Upper lobe of left lung (tissue), 6 donors: ENCODE measurements around the gene PAPSS2. TPM values are rescaled to one million over a fixed set of nuclear protein-coding genes. Genes with fewer than 3 reads are reported as not detected.

Source experiments
- ATAC-seq, 2 donors: fragments of 200-7000 bp; cut with Tn5 transposase; one replicate each; pipeline ENCODE4 v1.9.1; 2022; ENCODE audit warnings: mild to moderate bottlenecking in 2 of 2, moderate library complexity in 2 of 2; ENCODE audit not compliant: low FRiP score in 2 of 2
- DNase-seq, 2 donors: peaks; one replicate each; pipeline ENCODE4 v3.0.0-alpha.2; 2019 to 2020
- H3K27ac ChIP-seq, 4 donors: fragments of 200-600 bp; sonication (generic); one replicate each; pipeline ENCODE4 v1.5.1; 2016 to 2019
- H3K27me3 ChIP-seq, 4 donors: fragments of 200-600 bp; sonication (generic); one replicate each; pipeline ENCODE4 v1.5.1; 2017 to 2019
- H3K36me3 ChIP-seq, 4 donors: fragments of 200-600 bp; sonication (generic); one replicate each; pipeline ENCODE4 v1.5.1; 2016 to 2019
- H3K4me1 ChIP-seq, 4 donors: fragments of 200-600 bp; sonication (generic); one replicate each; pipeline ENCODE4 v1.5.1; 2018 to 2019
- H3K4me3 ChIP-seq, 4 donors: fragments of 200-600 bp; sonication (generic); one replicate each; pipeline ENCODE4 v1.5.1; 2017 to 2019; ENCODE audit warnings: mild to moderate bottlenecking in 2 of 4, moderate library complexity in 1 of 4
- H3K9me3 ChIP-seq, 4 donors: fragments of 200-600 bp; sonication (generic); one replicate each; pipeline ENCODE4 v1.5.1; 2018 to 2019
- EP300 ChIP-seq, 4 donors: sonication (generic); formaldehyde crosslinking; IDR thresholded peaks; one replicate each; pipeline ENCODE4 v1.5.1; 2017; ENCODE audit warnings: antibody characterized with exemption in 4 of 4, control low read depth in 2 of 4
- POLR2A ChIP-seq, 4 donors: fragments of 450-650 bp; IDR thresholded peaks; one replicate each; pipeline ENCODE4 v1.5.1; 2016 to 2017; ENCODE audit warnings: antibody characterized with exemption in 4 of 4, mild to moderate bottlenecking in 2 of 4
- POLR2AphosphoS5 ChIP-seq, 2 donors: sonication (generic); formaldehyde crosslinking; IDR thresholded peaks; one replicate each; pipeline ENCODE4 v1.5.1; 2017; ENCODE audit warnings: antibody characterized with exemption in 2 of 2
- WGBS, 2 donors: methylation state at CpG; one replicate each; pipeline ENCODE4 v1.1.5; 2017 to 2018; 5-methylcytosine and 5-hydroxymethylcytosine counted together
- total RNA-seq, 6 donors: library from RNA; depleted of rRNA in 4 of 6; stranded (reverse); fragments of >200 nt in 4 of 6; gene quantifications; one replicate each; pipeline versions ENCODE4 v1.1.0 to v1.2.1, GENCODE V29; 2016 to 2021
- TF ChIP-seq, protein P1 (sequence below), 6 experiments: fragments of 450-650 bp in 4 of 6; fragments of 200-600 bp in 2 of 6; sonication (generic) in 2 of 6; IDR thresholded peaks; one replicate each; pipeline ENCODE4 v1.5.1; 2016 to 2019; ENCODE audit warnings: antibody characterized with exemption in 6 of 6
- donor health status: DM: no; HTN: no; CAD: no; lungs with moderate emphysema.
- donor health status: DM: no; HTN: yes; CAD: no; lungs with severe emphysema.

Gene PAPSS2
- total RNA-seq, 6 donors from 2014 or later: 48.2 to 217 (median 159) TPM

DNA sequence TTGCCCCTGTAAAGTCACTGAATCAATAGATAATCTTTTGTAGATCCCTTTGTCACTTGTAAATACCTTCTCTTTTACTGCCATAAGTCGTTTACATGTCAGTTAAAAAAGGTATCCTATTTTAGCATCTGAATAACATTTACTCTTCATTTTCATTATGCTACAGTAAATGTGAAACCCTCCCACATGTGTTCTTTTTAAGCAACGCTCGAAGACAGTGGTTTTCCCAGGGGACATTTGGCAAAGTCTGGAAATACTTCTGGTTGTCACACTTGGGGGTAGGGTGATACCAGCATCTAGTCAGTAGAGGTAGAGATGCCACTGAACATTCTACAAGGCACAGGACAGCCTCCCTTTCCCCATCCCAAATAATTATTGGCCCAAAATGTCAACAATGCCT is 134.6 kb downstream of the PAPSS2 start:
- Histone ChIP-seq H3K27me3 (no peaks in the 10 kb centered on the region), H3K9me3 (no peaks in the 10 kb centered on the region), H3K36me3 (peaks cover 0 to 26% (median 0%) of the 10 kb centered on the region in 4 donors), H3K4me1 (no peaks in the 10 kb centered on the region), H3K4me3 (no peak overlapping the region), H3K27ac (no peak overlapping the region)
- no peak for ATAC-seq
- DNase-seq: no peak
- WGBS, 2 donors: 71 to 80% methylated on average over 3 of the region's 3 CpGs
- TF ChIP-seq POLR2A (IDR thresholded peaks at IDR 0.05) (no peak), POLR2AphosphoS5 (IDR thresholded peaks at IDR 0.05) (no peak), EP300 (IDR thresholded peaks at IDR 0.05) (no peak)
- TF ChIP-seq, protein P1, sequence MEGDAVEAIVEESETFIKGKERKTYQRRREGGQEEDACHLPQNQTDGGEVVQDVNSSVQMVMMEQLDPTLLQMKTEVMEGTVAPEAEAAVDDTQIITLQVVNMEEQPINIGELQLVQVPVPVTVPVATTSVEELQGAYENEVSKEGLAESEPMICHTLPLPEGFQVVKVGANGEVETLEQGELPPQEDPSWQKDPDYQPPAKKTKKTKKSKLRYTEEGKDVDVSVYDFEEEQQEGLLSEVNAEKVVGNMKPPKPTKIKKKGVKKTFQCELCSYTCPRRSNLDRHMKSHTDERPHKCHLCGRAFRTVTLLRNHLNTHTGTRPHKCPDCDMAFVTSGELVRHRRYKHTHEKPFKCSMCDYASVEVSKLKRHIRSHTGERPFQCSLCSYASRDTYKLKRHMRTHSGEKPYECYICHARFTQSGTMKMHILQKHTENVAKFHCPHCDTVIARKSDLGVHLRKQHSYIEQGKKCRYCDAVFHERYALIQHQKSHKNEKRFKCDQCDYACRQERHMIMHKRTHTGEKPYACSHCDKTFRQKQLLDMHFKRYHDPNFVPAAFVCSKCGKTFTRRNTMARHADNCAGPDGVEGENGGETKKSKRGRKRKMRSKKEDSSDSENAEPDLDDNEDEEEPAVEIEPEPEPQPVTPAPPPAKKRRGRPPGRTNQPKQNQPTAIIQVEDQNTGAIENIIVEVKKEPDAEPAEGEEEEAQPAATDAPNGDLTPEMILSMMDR (IDR thresholded peaks at IDR 0.05): no peak

Other genes starting within 250 kb of the PAPSS2 start
- 10 to 100 TPM in 4 of 6 donors, 1 to 10 TPM in 2; 8.0 to 22.2 (median 15.4) TPM for gene MINPP1, start 155.0 kb upstream of the PAPSS2 start, total RNA-seq
- gene ATAD1, start 158.3 kb downstream of the PAPSS2 start, total RNA-seq: 10 to 100 TPM in 5 of 6 donors, 1 to 10 TPM in 1; 6.3 to 66.9 (median 36.2) TPM
- under 1 TPM in 4 of 6 donors, not detected in 2; 0.20 to 0.54 (median 0.44) TPM for gene KLLN, start 203.7 kb downstream of the PAPSS2 start, total RNA-seq
- gene PTEN, start 203.7 kb downstream of the PAPSS2 start, total RNA-seq: 100 to 1,000 TPM in 3 of 6 donors, 10 to 100 TPM in 3; 63.3 to 177 (median 99.0) TPM